ENCODE results near the gene ACACB.

The ACACB gene

GRCh38 chr12:109281452-109281851 is 165.1 kb downstream of the ACACB start:
- TF ChIP-seq POLR2AphosphoS5 (IDR thresholded peaks at IDR 0.05; ENCODE audit: low read depth, low read length), result no peak
- no peak for TF ChIP-seq TAF1 (IDR thresholded peaks at IDR 0.05; ENCODE audit: borderline replicate concordance, insufficient read depth, low read length)
- no peak for TF ChIP-seq FOXP2 (optimal IDR thresholded peaks at IDR 0.05; ENCODE audit: borderline replicate concordance, extremely low read depth, extremely low read length, insufficient read depth)
- no peak for TF ChIP-seq REST (IDR thresholded peaks at IDR 0.05; ENCODE audit: insufficient read depth in 1 of 2, low read depth in 2 of 2, low read length in 2 of 2)
- no peak for TF ChIP-seq SIN3A (IDR thresholded peaks at IDR 0.05; ENCODE audit: borderline replicate concordance, insufficient read depth, low read length)

- no peak for TF ChIP-seq POLR2AphosphoS5 (IDR thresholded peaks at IDR 0.05; ENCODE audit: low read depth, low read length)
- TF ChIP-seq REST (IDR thresholded peaks at IDR 0.05; ENCODE audit: insufficient read depth in 1 of 2, low read depth in 2 of 2, low read length in 2 of 2), result no peak
- no peak for TF ChIP-seq FOXP2 (optimal IDR thresholded peaks at IDR 0.05; ENCODE audit: borderline replicate concordance, extremely low read depth, extremely low read length, insufficient read depth)
- TF ChIP-seq TAF1 (IDR thresholded peaks at IDR 0.05; ENCODE audit: borderline replicate concordance, insufficient read depth, low read length), result no peak
- no peak for TF ChIP-seq SIN3A (IDR thresholded peaks at IDR 0.05; ENCODE audit: borderline replicate concordance, insufficient read depth, low read length)
Measured at GRCh38 chr12:109284392-109284791, 168.0 kb downstream of the ACACB start.

DNA sequence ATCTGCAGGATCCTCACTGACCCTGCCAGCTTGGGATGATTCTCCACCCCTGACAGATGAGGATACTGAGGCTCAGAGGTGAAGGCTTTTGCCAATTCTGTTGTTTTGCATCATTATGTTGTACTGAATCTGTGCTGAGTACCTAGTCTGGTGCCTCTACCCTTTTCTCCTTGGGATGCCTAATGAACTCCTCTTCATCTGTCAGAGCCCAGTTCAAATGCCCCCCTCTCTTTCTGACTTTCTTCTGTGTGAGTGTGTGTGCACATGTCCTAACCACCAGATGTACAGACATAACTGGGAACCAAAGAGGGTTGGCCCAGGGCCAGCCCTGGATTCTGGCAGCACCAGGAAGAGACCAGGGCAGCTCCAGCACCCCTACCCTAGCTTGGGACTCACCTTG is 169.9 kb downstream of the ACACB start:
- TF ChIP-seq SIN3A (IDR thresholded peaks at IDR 0.05; ENCODE audit: borderline replicate concordance, insufficient read depth, low read length) (no peak), POLR2AphosphoS5 (IDR thresholded peaks at IDR 0.05; ENCODE audit: low read depth, low read length) (no peak), REST (IDR thresholded peaks at IDR 0.05; ENCODE audit: insufficient read depth in 1 of 2, low read depth in 2 of 2, low read length in 2 of 2) (no peak), FOXP2 (optimal IDR thresholded peaks at IDR 0.05; ENCODE audit: borderline replicate concordance, extremely low read depth, extremely low read length, insufficient read depth) (no peak), TAF1 (IDR thresholded peaks at IDR 0.05; ENCODE audit: borderline replicate concordance, insufficient read depth, low read length) (no peak)

GRCh38 chr12:109286652-109287051 is 170.3 kb downstream of the ACACB start:
- no peak for TF ChIP-seq SIN3A (IDR thresholded peaks at IDR 0.05; ENCODE audit: borderline replicate concordance, insufficient read depth, low read length)
- no peak for TF ChIP-seq POLR2AphosphoS5 (IDR thresholded peaks at IDR 0.05; ENCODE audit: low read depth, low read length)
- TF ChIP-seq REST (IDR thresholded peaks at IDR 0.05; ENCODE audit: insufficient read depth in 1 of 2, low read depth in 2 of 2, low read length in 2 of 2), result no peak
- no peak for TF ChIP-seq TAF1 (IDR thresholded peaks at IDR 0.05; ENCODE audit: borderline replicate concordance, insufficient read depth, low read length)
- no peak for TF ChIP-seq FOXP2 (optimal IDR thresholded peaks at IDR 0.05; ENCODE audit: borderline replicate concordance, extremely low read depth, extremely low read length, insufficient read depth)

GRCh38 chr12:109287181-109287580 is 170.8 kb downstream of the ACACB start:
- TF ChIP-seq TAF1 (IDR thresholded peaks at IDR 0.05; ENCODE audit: borderline replicate concordance, insufficient read depth, low read length), result no peak
- no peak for TF ChIP-seq POLR2AphosphoS5 (IDR thresholded peaks at IDR 0.05; ENCODE audit: low read depth, low read length)
- no peak for TF ChIP-seq REST (IDR thresholded peaks at IDR 0.05; ENCODE audit: insufficient read depth in 1 of 2, low read depth in 2 of 2, low read length in 2 of 2)
- no peak for TF ChIP-seq FOXP2 (optimal IDR thresholded peaks at IDR 0.05; ENCODE audit: borderline replicate concordance, extremely low read depth, extremely low read length, insufficient read depth)
- no peak for TF ChIP-seq SIN3A (IDR thresholded peaks at IDR 0.05; ENCODE audit: borderline replicate concordance, insufficient read depth, low read length)
